GM19463 (cell line): ENCODE data around the gene ZDHHC7.

Experiments used
- ATAC-seq: cut with Tn5 transposase; IDR thresholded peaks from one replicate; pipeline ENCODE4 v1.9.1; 2021; ENCODE audit warnings: mild to moderate bottlenecking, moderate library complexity; ENCODE audit not compliant: unreplicated experiment

ZDHHC7 gene

GRCh38 chr16:84999857-85000480, 11.4 kb downstream of the ZDHHC7 start:
- no peak for ATAC-seq

- ATAC-seq = no peak
Observed at GRCh38 chr16:84999200-84999599, 12.1 kb downstream of the ZDHHC7 start.

GRCh38 chr16:84996365-84996764, 15.0 kb downstream of the ZDHHC7 start:
- no peak for ATAC-seq

GRCh38 chr16:84995663-84996062, 15.7 kb downstream of the ZDHHC7 start:
- ATAC-seq = no peak

- ATAC-seq = no peak
Observed at GRCh38 chr16:84993926-84994325, 17.4 kb downstream of the ZDHHC7 start.

- ATAC-seq = no peak
Observed at GRCh38 chr16:84992717-84993075, 18.6 kb downstream of the ZDHHC7 start.

GRCh38 chr16:84990782-84991181, 20.6 kb downstream of the ZDHHC7 start:
- ATAC-seq = no peak

GRCh38 chr16:84989749-84990620, 21.4 kb downstream of the ZDHHC7 start:
- ATAC-seq = no peak

- no peak for ATAC-seq
Observed at GRCh38 chr16:84988328-84989080, 22.8 kb downstream of the ZDHHC7 start.

- ATAC-seq = no peak
Observed at GRCh38 chr16:84986879-84987278, 24.5 kb downstream of the ZDHHC7 start.

GRCh38 chr16:84986102-84986501, 25.2 kb downstream of the ZDHHC7 start:
- ATAC-seq = no peak

GRCh38 chr16:84985079-84986065, 26.0 kb downstream of the ZDHHC7 start:
- ATAC-seq = no peak

GRCh38 chr16:84982434-84982833, 28.9 kb downstream of the ZDHHC7 start:
- no peak for ATAC-seq

GRCh38 chr16:84979516-84979915, 31.8 kb downstream of the ZDHHC7 start:
- no peak for ATAC-seq

- no peak for ATAC-seq
Observed at GRCh38 chr16:84976644-84977400, 34.5 kb downstream of the ZDHHC7 start.

- no peak for ATAC-seq
Observed at GRCh38 chr16:84975522-84975921, 35.8 kb downstream of the ZDHHC7 start.

GRCh38 chr16:84975066-84975465, 36.3 kb downstream of the ZDHHC7 start:
- ATAC-seq = no peak

GRCh38 chr16:84973776-84974523, 37.4 kb downstream of the ZDHHC7 start:
- ATAC-seq = no peak

- ATAC-seq = no peak
Observed at GRCh38 chr16:84973236-84973635, 38.1 kb downstream of the ZDHHC7 start.
